ENCODE measurements around the gene RXRG.

The RXRG gene

GRCh38 chr1:165484532-165484931 is 39.6 kb upstream of the RXRG start:
- H3K27ac ChIP-seq = no peak overlapping the region
- ChIA-PET POLR2A (ENCODE audit: low non-redundant PET) (no interaction called here), CTCF (interaction anchor here (0.8 to 0.9 kb wide), 2 partner anchors 39 to 51 kb away, joined by 3 to 4 read pairs; no protein-coding TSS in a partner anchor)
- TF ChIP-seq, protein P1, sequence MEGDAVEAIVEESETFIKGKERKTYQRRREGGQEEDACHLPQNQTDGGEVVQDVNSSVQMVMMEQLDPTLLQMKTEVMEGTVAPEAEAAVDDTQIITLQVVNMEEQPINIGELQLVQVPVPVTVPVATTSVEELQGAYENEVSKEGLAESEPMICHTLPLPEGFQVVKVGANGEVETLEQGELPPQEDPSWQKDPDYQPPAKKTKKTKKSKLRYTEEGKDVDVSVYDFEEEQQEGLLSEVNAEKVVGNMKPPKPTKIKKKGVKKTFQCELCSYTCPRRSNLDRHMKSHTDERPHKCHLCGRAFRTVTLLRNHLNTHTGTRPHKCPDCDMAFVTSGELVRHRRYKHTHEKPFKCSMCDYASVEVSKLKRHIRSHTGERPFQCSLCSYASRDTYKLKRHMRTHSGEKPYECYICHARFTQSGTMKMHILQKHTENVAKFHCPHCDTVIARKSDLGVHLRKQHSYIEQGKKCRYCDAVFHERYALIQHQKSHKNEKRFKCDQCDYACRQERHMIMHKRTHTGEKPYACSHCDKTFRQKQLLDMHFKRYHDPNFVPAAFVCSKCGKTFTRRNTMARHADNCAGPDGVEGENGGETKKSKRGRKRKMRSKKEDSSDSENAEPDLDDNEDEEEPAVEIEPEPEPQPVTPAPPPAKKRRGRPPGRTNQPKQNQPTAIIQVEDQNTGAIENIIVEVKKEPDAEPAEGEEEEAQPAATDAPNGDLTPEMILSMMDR (conservative IDR thresholded peaks at IDR 0.05; ENCODE audit: low read depth) = no peak
- DNase-seq (ENCODE audit: low spot score) = no peak

DNA sequence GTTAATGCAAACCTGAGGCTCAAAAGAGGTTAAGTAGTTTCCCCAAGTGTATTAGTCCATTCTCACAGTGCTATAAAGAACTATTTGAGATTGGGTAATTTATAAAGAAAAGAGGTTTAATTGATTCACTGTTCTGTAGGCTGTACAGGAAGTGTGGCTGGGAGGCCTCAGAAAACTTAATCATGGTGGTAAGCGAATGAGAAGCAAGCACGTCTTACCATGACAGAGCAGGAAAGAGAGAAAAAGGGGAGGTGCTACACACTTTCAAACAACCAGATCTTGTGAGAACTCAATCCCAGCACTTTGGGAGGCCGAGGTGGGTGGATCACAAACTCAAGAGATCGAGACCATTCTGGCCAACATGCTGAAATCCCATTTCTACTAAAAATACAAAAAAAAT is 38.5 kb upstream of the RXRG start:
- DNase-seq (ENCODE audit: low spot score) = no peak
- POLR2A ChIA-PET (ENCODE audit: low non-redundant PET) = no interaction called here
- CTCF ChIA-PET = interaction anchor here (0.8 kb wide), 1 partner anchor 40 kb away, joined by 4 read pairs; no protein-coding TSS in a partner anchor
- no peak overlapping the region for H3K27ac ChIP-seq
- TF ChIP-seq, protein P1 (conservative IDR thresholded peaks at IDR 0.05; ENCODE audit: low read depth) = no peak

DNA sequence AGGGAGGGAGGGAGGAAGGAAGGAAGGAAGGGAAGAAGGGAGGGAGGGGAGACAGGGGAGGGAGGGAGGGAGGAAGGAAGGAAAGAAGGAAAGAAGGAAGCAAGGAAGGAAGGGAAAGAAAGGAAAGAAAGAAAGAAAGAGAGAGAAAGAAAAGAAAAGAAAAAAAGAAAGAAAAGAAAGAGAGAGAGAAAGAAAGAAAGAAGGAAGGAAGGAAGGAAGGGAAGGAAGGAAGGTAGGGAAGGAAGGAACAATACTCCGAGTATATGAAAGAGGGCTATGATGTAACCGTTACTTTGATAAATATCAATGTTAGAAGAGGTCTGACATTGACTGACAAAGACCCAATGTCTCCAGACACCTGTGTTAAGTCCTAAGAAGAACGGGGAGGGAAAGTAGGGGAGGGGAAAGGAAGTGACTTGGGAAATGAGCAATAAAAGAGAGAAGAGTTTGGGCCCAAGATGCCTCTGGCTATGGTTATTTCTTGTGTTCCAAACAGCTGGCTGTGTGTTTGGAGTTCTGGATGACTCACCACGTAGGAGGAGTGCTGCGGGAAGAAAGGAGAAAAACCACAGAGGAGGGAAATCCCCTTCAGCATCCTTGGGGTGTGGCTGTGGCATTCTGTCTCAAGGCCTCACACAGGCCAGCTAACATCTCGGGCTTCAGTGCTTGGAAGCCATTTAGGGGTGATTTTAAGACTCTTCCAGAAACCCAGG is 37.0 kb upstream of the RXRG start:
- CTCF ChIA-PET = interaction anchor here (0.7 kb wide), 1 partner anchor 370 kb away, joined by 6 read pairs; no protein-coding TSS in a partner anchor

DNA sequence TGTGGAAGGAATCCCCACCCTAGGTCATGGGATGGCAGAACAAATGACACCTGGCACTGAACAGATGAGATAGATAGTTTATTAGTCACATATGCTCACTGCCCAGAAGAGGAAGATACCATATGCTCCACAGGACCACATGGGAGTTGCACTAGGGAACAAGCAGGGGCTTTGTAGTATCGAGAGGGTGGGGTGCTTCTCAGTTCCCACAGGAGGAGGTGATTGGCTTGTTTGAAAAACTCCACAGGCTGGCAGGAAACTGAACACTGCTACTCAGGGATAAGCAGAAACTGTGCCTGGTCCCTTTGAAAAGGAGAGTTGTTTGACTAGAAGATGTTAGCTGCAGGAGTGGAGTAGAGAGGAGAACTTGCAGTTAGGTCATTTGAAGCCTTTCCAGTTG is 31.9 kb upstream of the RXRG start:
- TF ChIP-seq, protein P1 (conservative IDR thresholded peaks at IDR 0.05; ENCODE audit: low read depth) = no peak
- ChIA-PET CTCF (no interaction called here), POLR2A (ENCODE audit: low non-redundant PET) (no interaction called here)
- no peak overlapping the region for H3K27ac ChIP-seq
- no peak for DNase-seq (ENCODE audit: low spot score)

More for the DNA sequence above, 37.0 kb upstream of the RXRG start:
- peak; percentile 88 for DNase-seq (ENCODE audit: low spot score)
- H3K27ac ChIP-seq = no peak overlapping the region
- POLR2A ChIA-PET (ENCODE audit: low non-redundant PET) = no interaction called here
- TF ChIP-seq, protein P1 (conservative IDR thresholded peaks at IDR 0.05; ENCODE audit: low read depth) = no peak

DNA sequence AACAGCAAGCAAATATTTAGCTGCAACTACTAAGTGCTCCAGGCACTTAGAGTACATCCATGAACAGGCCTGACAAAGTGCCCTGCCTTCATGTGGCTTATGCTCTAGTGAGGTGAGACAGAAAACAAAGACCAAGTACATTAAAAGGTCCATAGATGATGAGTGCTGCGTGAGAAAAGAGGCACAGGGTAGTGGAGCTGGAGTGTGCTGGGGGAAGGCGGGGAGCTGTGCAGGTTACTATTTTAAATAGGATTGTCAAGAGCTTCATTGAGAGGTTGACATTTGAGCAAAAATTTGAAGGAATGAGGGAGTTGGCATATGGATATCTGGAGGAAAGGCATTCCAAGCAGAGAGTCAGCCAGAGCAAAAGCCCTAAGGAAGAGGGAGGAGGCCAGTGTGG is 29.3 kb upstream of the RXRG start:
- TF ChIP-seq, protein P1 (conservative IDR thresholded peaks at IDR 0.05; ENCODE audit: low read depth) = no peak
- no peak overlapping the region for H3K27ac ChIP-seq
- CTCF ChIA-PET = no interaction called here
- POLR2A ChIA-PET (ENCODE audit: low non-redundant PET) = no interaction called here
- no peak for DNase-seq (ENCODE audit: low spot score)

DNA sequence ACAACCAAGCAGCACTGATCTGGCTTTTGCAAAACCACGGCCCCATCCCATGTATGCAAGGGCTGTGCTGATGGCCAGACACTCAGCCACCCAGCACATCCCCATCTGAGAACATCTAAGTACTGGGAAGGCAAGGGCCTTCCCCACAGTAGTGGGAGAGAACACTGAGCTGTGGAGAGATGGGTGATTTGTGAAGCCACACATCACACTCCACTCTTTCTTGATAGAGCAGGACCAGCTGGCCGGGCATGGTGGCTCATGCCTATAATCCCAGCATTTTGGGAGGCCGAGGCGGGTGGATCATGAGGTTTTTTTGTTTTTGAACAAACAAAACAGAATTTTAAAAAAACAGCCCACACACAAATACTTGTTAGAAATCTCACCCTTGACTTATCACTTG is 28.2 kb upstream of the RXRG start:
- no peak overlapping the region for H3K27ac ChIP-seq
- CTCF ChIA-PET = no interaction called here
- no peak for DNase-seq (ENCODE audit: low spot score)
- TF ChIP-seq, protein P1 (conservative IDR thresholded peaks at IDR 0.05; ENCODE audit: low read depth) = no peak
- POLR2A ChIA-PET (ENCODE audit: low non-redundant PET) = no interaction called here

Measured in RWPE1 (cell line).